GM19043 (cell line): ENCODE measurements around the gene RIMBP2.

Experiments
- ATAC-seq: cut with Tn5 transposase; IDR thresholded peaks from one replicate; pipeline ENCODE4 v1.9.1; 2021; ENCODE audit warnings: low read depth; ENCODE audit not compliant: unreplicated experiment

The RIMBP2 gene

DNA sequence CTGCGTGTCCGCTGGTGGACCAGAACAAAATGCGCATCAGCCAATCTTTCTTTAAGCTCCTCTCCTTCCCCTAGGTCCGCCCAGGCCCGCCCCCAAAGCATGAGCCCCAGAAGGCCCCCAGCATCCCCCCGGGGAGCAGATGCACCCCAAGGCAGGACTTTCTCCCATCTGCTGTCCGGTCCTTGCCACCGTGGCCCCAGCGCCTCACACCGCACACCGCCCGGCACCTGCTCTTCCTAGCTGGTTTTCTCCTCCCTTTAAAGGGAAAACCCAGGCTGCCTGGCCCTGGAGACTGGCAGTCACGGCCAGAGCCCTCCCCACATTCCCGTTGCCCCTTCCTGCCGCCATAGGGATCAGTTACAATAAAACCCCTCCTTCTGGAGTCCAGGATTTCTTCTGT, 30.2 kb downstream of the RIMBP2 start:
- ATAC-seq, result no peak

DNA sequence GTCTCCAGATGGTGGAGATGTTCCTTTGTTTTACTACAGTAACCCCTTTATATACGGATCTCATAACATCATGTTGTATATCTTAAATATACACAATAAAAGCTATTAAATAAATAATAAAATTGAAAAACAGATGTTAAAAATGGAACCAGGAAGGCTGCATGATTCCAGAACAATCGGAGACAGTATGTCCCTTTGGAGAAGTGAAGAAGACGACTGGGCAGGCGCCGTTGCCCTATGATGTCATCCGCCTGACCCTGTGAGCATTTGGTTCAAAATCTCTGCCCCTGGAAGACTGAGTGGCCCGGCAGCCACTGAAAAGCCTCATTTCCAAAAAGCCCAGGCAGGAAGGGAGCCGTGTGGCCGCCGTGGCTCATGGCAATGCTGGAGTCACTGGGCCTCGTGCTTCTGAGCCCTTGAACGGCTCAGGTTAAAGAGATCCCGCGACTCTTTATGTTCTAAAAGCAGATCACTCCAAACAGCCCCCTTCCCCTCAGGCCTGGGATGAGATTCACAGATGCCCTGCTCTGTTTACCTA, 30.8 kb downstream of the RIMBP2 start:
- no peak for ATAC-seq

DNA sequence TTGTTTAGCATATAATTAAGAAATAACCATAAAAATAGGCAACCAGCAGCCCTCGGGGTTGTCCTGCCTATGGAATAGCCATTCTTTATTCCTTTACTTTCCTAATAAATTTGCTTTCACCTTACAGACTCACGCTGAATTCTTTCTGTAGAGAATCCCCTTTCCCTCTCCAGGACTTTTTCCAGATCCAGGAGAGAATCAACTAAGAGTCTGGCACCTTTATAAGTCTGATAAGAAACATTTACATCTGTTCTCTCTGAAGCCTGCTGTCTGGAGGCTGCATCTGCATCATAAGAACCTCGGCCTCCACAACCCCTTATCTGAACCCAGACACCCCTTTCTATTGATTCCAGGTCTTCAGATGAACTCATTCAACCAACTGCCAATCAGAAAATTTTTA, 32.3 kb downstream of the RIMBP2 start:
- no peak for ATAC-seq

DNA sequence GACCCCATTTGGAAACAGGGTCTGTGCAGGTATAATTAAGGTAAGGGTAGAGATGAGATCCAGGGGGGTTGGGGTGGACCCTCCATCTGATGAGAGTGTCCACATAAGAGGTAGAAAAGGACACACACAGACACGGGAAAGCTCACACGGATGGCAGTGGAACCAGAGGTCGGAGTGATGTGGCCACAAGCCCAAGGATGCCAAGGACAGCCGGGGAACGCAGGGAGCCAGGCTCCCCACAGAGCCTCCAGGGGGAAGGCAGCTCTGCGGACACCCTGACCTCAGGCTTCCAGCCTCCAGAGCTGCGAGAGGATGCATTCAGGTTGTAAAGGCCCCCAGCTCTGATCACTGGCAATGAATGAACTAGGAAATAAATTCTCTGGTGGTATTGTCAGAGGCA, 33.0 kb downstream of the RIMBP2 start:
- ATAC-seq, result no peak

DNA sequence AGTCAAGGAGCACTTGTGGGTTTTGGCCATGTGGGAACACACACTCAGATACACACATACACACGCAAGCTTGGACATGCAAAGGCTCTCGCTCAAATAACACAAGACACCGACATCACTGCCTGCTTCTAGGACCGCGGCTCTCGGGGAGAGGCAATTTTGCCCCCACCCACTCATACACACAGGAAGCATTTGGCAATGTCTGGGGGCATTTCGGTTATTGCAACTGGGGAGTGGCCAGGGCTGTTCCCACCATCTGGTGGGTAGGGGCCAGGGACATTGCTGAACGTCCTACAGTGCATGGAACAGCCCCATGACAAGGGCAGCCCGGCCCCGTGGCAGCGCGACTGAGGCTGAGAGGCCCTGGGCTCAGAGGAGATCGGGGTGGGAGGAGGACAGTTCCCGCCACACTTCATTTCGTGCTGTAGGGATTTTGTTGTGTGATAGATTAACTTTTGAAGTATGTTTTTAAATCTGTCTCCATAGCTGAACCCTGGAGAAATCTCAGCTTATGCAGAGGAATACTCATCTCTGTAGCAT, 35.6 kb downstream of the RIMBP2 start:
- no peak for ATAC-seq

DNA sequence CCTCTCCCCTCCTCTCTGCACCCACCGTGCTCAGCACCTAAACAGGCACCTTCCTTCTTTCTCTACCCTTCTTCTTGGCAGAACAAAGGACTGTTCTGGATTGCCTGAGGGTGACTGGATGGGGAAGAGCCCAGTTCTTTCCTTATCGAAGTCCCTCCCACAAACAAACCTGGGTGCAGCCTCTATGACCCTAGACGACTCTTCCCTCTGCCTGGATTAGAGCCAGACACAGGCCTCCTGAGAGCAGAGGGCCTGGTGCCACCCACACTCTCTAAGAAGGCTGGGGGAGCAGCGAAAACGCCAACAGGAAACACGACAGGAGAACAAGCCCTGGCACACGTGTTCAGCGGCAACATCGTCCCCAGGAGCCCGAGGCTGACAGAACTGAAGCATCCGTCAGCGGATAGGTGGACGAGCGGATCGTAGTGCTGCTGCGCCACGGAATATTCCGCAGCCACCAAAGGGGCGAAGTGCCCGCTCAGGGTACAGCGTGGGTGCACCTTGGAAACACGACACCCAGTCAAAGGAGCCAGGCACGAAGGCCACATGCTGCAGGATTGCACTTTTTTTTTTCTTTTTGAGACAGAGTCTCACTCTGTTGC, 38.0 kb downstream of the RIMBP2 start:
- ATAC-seq, result no peak

DNA sequence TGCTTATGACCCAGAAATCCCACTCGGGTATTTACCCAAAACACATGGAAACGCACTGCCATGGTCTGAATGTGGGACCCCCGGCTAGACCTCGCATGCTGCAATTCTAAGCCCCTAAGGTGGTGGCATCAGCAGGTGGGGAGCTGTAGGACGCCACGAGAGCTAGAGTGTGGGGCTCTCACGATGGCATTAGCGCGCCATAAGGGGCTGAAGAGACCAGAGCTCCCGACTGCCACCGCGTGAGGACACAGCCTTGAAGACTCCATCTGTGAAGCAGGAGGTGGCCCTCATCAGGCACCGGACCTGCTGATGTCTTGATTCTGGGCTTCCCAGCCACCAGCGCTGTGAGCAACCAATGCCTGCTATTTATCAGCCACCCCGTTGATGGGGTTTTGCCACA, 40.3 kb downstream of the RIMBP2 start:
- no peak for ATAC-seq

DNA sequence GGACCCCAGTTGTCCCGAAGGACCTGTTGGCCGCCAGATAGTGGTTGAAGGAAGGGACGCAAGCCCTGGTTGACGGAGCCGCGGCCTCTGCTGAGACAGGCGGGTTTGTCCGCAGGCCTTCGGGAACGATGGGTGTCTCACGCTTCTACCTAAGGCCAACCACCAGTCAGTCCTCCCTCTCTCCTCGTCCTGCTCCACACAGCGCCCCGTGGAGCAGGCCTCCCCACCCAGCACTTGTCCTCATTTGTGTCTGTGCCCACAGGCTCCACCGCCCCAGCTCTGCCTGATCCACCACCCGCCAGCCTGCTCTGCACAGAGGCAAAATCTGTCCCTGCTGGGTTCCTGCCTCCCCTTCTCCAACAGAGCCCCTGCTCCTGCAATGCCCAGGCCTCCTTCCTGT, 41.0 kb downstream of the RIMBP2 start:
- ATAC-seq, result no peak

DNA sequence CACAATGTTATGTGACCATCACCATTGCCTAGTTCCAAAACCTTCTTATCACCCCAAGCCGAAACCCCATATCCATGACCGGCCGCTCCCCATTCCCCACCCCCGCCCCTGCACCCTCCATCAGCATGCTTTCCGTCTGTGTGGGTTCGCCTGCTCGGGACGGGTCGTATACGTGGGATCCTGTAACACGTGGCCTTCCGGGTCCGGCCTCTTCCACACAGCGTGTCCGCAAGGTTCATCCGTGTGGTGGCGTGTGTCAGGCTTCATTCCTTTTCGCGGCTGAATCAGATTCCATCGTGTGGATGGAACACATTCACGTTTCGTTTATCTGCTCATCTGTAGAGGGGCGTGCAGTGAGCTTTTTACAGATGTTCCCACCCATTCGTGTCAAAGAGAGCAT, 41.4 kb downstream of the RIMBP2 start:
- ATAC-seq, result no peak

DNA sequence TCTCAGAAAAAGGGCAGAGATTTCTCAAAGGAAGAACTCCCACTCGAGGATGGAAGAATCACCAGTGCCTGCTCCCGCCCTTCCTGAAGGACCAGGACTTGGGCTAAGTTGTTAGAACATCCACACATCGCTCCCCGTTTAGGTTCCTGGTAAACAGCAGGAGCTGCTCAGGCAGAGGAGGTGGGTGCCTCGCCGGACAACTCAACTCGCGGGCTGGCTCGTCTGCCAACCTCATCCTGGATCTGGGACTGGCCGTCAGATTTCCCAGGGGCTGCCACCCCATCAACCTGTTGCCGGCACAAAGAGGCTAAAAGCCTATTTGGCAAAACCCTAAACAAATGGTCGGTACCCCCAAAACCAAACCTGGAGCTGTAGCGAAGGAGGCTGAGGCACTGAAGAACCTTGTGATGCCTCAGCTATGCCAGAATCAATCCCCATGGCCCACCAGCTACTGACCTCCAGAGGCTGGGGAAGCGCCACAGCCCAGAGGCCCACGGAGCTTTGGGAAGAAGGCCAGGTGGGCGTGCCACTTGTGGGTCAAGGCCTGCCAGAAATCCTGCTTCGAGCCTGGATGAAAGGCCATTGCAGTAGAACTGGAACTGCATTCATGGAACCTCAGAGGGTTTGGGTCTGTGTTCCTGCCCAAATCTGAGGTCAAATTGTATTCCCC, 42.9 kb downstream of the RIMBP2 start:
- ATAC-seq, result no peak

DNA sequence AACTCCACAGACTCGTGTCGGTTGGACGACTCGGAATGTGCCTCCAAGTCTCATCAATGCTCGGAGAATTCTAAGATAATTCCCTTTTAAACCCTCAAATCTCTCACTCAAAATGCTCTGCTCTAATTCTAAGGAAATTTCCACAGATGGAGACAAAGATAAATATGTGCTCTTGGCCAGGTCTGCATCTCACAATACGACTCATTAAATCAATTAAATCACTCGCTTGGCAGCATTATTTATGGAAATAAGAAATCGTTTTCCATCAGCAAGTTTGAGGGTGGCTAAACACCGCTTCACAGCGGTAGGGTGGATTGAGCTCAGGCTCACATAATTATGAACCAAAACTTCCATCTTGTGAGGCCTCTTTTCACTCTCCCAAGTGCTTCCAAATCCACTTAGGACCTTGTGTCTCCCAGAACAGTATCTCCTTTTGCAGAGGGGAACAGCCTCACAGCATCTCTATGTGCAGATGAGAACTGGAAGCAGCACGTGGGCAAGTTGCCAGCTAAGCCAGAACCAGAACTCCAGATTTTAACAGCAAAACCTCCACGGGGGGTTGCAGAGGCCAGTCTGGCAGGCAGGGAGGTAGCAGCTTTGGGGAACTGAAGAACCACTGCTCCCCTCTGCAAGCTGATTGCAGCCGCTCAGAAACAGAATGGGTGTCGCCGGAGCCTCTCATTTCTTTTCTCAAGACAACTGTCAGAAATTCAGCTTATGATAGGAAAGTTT, 43.8 kb downstream of the RIMBP2 start:
- no peak for ATAC-seq

DNA sequence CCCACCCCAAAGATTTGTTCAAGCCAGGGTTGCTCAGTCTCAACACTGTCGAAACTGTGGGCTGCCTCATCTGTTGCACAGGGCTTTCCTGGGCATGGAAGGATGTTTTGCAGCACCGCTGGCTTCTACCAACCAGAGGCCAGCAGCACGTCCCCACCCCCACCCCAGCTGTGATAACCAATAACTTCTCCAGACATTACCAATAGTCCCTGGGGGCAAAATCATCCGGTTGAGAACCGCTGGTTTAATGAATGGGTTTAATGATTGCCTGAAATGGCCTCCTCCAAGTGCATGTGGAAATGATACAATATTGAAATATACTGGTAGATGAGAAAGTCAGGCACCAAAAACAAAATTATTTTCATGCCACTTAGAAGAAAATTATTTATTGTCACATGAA, 44.5 kb downstream of the RIMBP2 start:
- ATAC-seq, result no peak

DNA sequence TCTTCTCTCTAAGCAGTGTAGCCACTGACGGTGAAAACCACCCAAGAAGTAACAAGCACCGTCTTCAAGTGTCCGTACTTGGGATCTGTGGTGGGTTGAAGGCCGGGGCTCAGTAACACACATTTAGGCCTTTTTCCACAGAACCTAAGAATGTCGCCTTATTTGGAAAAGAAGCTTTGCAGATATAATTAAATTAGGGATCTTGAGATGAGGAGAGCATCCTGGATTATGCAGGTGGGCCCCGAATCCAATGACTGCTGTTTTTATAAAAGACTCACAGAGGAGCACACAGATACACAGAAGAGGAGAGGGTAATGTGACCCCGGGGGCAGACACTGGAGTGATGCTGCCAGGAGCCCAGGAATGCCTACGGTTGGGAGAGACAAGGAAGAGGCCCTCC, 46.3 kb downstream of the RIMBP2 start:
- no peak for ATAC-seq

DNA sequence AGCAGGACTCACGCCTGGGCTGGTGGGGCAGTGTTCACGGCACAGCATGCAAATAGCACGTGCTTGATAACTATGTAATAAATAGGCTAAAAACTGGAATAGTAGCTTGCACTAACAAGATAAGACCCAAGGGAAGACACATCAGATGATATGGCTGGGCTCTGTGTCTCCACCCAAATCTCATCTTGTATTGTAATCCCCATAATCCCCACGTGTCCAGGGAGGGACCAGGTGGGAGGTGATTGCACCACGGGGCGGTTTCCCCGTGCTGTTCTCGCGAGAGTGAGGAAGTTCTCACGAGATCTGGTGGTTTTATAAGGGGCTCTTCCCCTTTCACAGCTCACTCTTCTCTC, 46.9 kb downstream of the RIMBP2 start:
- ATAC-seq, result no peak

DNA sequence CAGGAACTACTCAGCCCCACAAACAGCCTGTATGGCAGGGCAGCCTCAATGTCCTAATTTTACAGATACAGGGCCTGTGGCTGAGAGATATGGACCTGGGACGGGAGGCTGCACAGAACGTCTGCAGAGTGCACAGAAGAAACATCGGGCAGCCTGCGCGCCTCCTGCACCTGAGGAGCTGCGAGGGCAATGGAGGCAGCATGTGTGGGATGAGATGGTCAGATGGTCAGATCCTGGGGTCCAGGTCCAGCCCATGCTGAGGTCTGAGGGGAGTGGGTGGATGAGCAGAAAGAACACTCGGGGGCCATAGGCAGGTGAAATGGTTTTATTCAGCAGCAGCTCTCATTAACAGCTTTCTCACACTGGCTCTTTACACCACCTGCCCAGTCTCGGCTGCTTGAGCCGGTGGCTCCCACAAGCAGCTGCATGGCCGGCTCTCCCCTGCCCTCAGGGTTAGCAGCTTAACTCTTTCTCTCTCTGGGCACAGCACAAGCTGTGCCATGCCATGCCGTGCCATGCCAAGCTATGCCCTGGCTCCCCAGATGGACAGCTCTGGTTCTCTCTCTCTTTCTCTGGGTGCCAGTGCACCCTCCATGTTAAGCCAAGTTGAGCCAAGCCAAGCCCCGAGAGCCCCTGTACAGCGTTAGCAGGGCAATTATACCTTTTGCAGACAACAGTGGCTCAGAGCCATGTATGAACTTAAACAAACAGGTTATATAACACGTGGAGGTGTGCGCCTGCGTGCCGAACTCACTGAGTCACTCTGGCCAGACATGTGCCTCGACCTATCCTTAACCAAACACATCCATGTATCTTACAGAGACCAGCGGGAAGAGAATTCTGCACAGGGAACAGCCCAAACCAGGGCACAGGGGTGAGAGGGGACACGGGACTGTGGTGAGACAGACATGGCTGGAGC, 47.6 kb downstream of the RIMBP2 start:
- ATAC-seq, result no peak

DNA sequence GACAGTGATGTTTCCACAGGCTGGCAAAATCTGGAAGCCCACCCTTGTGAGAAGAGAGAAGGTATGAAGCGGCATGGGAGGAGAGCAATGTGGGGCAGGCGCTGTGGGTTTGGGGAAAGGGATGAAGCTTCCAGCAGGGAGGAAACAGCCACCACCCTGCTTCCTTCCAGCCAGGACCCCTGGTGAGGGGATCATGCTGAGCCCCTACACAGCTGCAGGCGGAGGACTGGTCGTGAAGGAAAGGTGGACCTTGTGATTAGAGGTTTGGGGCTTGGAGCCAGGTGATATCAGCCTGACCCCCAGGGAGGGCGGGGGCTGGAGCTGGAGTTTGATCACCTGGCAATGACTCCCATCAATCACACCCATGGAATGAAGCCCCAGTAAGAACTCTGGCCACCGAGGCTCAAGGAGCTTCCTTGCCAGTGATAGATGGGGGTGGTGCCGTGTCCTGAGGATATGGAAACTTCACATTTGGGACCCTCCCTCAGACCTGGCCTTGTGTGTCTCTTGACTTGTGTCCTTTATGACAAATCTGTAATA, 48.6 kb downstream of the RIMBP2 start:
- no peak for ATAC-seq

DNA sequence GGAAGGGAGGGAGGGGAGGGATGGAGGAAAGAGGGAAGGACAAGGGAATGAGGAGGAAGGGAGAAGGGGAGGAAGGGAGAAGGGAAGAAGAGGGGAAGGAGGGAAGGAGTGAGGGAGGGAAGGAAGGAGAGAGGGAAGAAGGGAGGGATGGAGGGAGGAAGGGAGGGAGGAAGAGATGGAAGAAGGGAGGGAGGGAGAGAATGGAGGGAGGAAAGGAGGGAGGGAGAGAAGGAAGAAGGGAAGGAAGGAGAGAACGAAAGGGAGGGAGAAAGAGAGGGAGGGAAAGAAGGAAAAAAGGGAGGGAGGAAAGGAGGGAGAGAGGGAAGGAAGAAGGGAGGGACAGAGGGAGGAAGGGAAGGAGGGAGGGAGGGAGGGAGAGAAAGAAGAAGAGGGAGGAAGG, 49.5 kb downstream of the RIMBP2 start:
- no peak for ATAC-seq

DNA sequence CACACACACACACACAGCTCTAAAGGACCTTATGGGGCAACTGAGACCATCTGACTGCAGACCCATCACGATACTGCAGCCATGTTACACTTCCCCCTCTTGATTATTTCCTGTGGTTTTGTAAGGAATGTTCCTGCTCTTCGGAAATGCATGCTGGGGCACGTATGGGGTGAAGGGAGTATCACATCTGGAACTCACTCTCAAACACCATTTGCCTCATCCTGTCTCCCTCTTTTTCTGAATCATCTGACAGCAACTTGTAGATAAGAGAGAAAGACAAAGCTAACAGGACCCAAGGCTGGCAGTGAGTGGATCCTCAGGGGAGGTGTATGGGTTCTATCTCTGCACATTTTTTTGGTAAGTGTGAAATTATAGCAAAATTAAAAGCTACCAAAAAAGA, 50.3 kb downstream of the RIMBP2 start:
- ATAC-seq, result no peak

DNA sequence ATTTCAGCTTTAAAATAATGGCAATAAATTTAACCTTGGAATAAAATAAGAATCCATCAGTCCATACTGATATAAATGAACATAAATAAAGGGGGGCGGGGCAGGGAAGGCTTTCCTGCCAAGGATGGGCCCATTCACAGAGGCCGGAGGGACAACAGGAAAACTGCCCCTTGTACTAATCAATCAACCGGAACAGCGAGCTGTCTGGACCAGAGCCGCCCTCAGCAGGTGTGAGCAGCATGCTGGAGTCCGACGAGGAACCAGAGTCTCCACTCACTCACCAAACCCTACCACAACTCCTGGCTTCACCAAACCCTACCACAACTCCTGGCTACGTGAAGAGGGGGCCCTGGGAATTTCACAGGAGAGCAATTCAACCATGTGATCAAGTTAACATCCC, 51.3 kb downstream of the RIMBP2 start:
- ATAC-seq, result no peak

DNA sequence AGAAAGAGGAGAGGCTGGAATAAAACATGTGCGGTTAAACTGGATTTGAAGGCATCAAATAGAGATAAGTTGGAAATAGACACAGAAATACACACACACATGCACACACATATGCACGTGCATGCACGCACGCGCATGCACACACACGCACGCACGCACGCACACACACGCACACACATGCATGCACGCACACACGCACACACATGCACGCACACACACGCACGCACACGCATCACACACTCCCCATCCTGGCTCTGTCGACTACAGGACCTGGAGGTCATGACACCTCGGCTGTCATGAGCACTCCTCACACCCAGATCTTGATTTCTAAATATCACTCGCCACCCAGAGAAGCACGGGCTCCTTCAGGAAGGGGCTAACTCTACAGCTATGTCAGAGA, 51.8 kb downstream of the RIMBP2 start:
- no peak for ATAC-seq
